AG04449 (cell line): Measurements from ENCODE around the gene MRPL42.

Source experiments
- CTCF ChIA-PET: fragments of 350-600 bp; formaldehyde crosslinking; extraction: SDS; loops from one replicate; lab custom pipeline; 2021; ENCODE audit warnings: antibody characterized with exemption; lab: Yijun Ruan, JAX
- POLR2A ChIA-PET: fragments of 400-600, 350-600 bp; formaldehyde crosslinking; extraction: SDS; loops from one replicate; lab custom pipeline; 2020; ENCODE audit warnings: antibody characterized with exemption, inconsistent platforms; lab: Yijun Ruan, JAX
- DNase-seq: peaks from one replicate; pipeline ENCODE4 v3.0.0-alpha.2; 2010; ENCODE audit warnings: low read depth, low spot score
- H3K4me3 ChIP-seq: 2 replicates; pipeline ENCODE4 v1.5.1; 2011; ENCODE audit warnings: low read depth, mild to moderate bottlenecking, control low read depth, low read length
- CTCF ChIP-seq: IDR thresholded peaks from one replicate; pipeline ENCODE4 v1.5.1; 2011; ENCODE audit warnings: mild to moderate bottlenecking, moderate library complexity, low read length, control low read depth, inconsistent platforms; ENCODE audit not compliant: insufficient read depth; ENCODE audit errors: missing control alignments

MRPL42 gene

GRCh38 chr12:93500201-93500600, 32.9 kb downstream of the MRPL42 start:
- POLR2A ChIA-PET, result no interaction called here
- CTCF ChIA-PET, result interaction anchor here (9.0 kb wide), 1 partner anchor 602 kb away, joined by 360 read pairs; no protein-coding TSS in a partner anchor

GRCh38 chr12:93500667-93501066, 33.4 kb downstream of the MRPL42 start:
- H3K4me3 ChIP-seq, result no peak overlapping the region
- CTCF ChIA-PET, result interaction anchor here (9.0 kb wide), 1 partner anchor 601 kb away, joined by 360 read pairs; no protein-coding TSS in a partner anchor
- no peak for DNase-seq
- POLR2A ChIA-PET, result no interaction called here
- no peak for TF ChIP-seq CTCF

More at GRCh38 chr12:93500201-93500600, 32.9 kb downstream of the MRPL42 start:
- H3K4me3 ChIP-seq, result no peak overlapping the region
- no peak for DNase-seq
- no peak for TF ChIP-seq CTCF

- ChIA-PET CTCF (interaction anchor here (0.5 to 9.0 kb wide), 60 partner anchors 8 to 931 kb away, joined by 3 to 360 read pairs (median 4); no protein-coding TSS in a partner anchor), POLR2A (interaction anchor here (0.7 to 1.1 kb wide), 3 partner anchors 37 to 599 kb away, joined by 3 to 5 read pairs (median 4); no protein-coding TSS in a partner anchor)
- no peak overlapping the region for H3K4me3 ChIP-seq
- TF ChIP-seq CTCF, result peak; percentile 55
- no peak for DNase-seq
Observed at GRCh38 chr12:93502802-93503623, 35.7 kb downstream of the MRPL42 start.

GRCh38 chr12:93507165-93507564, 39.9 kb downstream of the MRPL42 start:
- no peak for DNase-seq
- TF ChIP-seq CTCF, result no peak
- ChIA-PET POLR2A (no interaction called here), CTCF (interaction anchor here (0.6 to 9.0 kb wide), 4 partner anchors 47 to 595 kb away, joined by 3 to 360 read pairs (median 4); no protein-coding TSS in a partner anchor)
- H3K4me3 ChIP-seq, result no peak overlapping the region

GRCh38 chr12:93509506-93509905, 42.2 kb downstream of the MRPL42 start:
- DNase-seq, result no peak
- CTCF ChIA-PET, result interaction anchor here (10.1 kb wide), 1 partner anchor 592 kb away, joined by 112 read pairs; no protein-coding TSS in a partner anchor
- no peak overlapping the region for H3K4me3 ChIP-seq
- TF ChIP-seq CTCF, result no peak
- POLR2A ChIA-PET, result no interaction called here

- CTCF ChIA-PET, result interaction anchor here (0.7 to 10.1 kb wide), 4 partner anchors 11 to 586 kb away, joined by 4 to 112 read pairs (median 42); no protein-coding TSS in a partner anchor
- peak; percentile 68 for DNase-seq
- H3K4me3 ChIP-seq, result no peak overlapping the region
- POLR2A ChIA-PET, result interaction anchor here (0.9 kb wide), 1 partner anchor 12 kb away, joined by 5 read pairs; no protein-coding TSS in a partner anchor
- TF ChIP-seq CTCF, result no peak
Observed at GRCh38 chr12:93514853-93515252, 47.5 kb downstream of the MRPL42 start.
